MCF 10A (cell line): ENCODE results near the gene CLIP4. TPM values are rescaled to one million over a fixed set of nuclear protein-coding genes. Genes with fewer than 3 reads are reported as not detected.

Experiments
- BruUV-seq: library from RNA; stranded (reverse); fragments of 400-500 nt; replicated peaks from 2 replicates; lab custom pipeline; 2021; lab: Mats Ljungman, UMichigan
- CTCF ChIA-PET: fragments of 300-600 bp; sonication (Branson Sonifier 250); formaldehyde crosslinking; extraction: SDS; loops from one replicate; lab custom pipeline; 2021; ENCODE audit warnings: antibody characterized with exemption, inconsistent platforms; lab: Yijun Ruan, JAX
- POLR2A ChIA-PET: fragments of 300-600, 350-650 bp; sonication (Branson Sonifier 250); formaldehyde crosslinking; extraction: SDS; loops from one replicate; lab custom pipeline; 2020; ENCODE audit warnings: antibody characterized with exemption, inconsistent platforms; lab: Yijun Ruan, JAX
- DNase-seq: peaks from one replicate; pipeline ENCODE4 v3.0.0-alpha.2; 2018; ENCODE audit not compliant: unreplicated experiment
- H3K27ac Mint-ChIP-seq: one replicate; pipeline ENCODE4 v1.8.0; 2022; ENCODE audit warnings: mild to moderate bottlenecking, low read depth, mixed read lengths; ENCODE audit not compliant: unreplicated experiment
- H3K27me3 Mint-ChIP-seq: one replicate; pipeline ENCODE4 v1.8.0; 2022; ENCODE audit warnings: mixed read lengths; ENCODE audit not compliant: insufficient read depth, unreplicated experiment
- H3K36me3 Mint-ChIP-seq: one replicate; pipeline ENCODE4 v1.8.0; 2022; ENCODE audit warnings: mild to moderate bottlenecking, moderate library complexity, mixed read lengths; ENCODE audit not compliant: insufficient read depth, unreplicated experiment
- H3K4me1 Mint-ChIP-seq: one replicate; pipeline ENCODE4 v1.8.0; 2022; ENCODE audit warnings: mixed read lengths; ENCODE audit not compliant: insufficient read depth, unreplicated experiment
- H3K4me3 Mint-ChIP-seq: one replicate; pipeline ENCODE4 v1.8.0; 2022; ENCODE audit warnings: mild to moderate bottlenecking, moderate library complexity, mixed read lengths; ENCODE audit not compliant: unreplicated experiment
- H3K9me3 Mint-ChIP-seq: one replicate; pipeline ENCODE4 v1.8.0; 2022; ENCODE audit warnings: mixed read lengths; ENCODE audit not compliant: unreplicated experiment
- intact Hi-C: fragments of 100-400 bp; cut with micrococcal nuclease; formaldehyde crosslinking; loops from 2 replicates; pipeline ENCODE4 v1.14.1; 2022
- total RNA-seq: library from RNA; stranded (reverse); gene quantifications from 2 replicates; pipeline ENCODE4 v1.2.3, GENCODE V29; 2022
- TF ChIP-seq, protein P1 (sequence below): fragments of 200-600 bp; IDR thresholded peaks from one replicate; pipeline ENCODE4 v1.8.0; 2022; ENCODE audit warnings: antibody characterized with exemption, mild to moderate bottlenecking; ENCODE audit not compliant: unreplicated experiment

Gene CLIP4
- total RNA-seq, 1 experiment from 2014 or later, result 77.8 TPM

- Mint-ChIP-seq H3K27me3 (no peaks in the 10 kb centered on the region), H3K9me3 (no peaks in the 10 kb centered on the region), H3K36me3 (peaks cover 6% of the 10 kb centered on the region), H3K4me1 (peaks cover 34% of the 10 kb centered on the region), H3K4me3 (peak overlapping the region; percentile 90), H3K27ac (peak overlapping the region; percentile 99)
- BruUV-seq, result no TSS peak
- ChIA-PET CTCF (interaction anchor here (1.0 to 2.6 kb wide), 7 partner anchors 9 to 155 kb away, joined by 3 to 8 read pairs (median 4); no protein-coding TSS in a partner anchor), POLR2A (interaction anchor here (0.6 to 10.3 kb wide), 16 partner anchors 8 to 170 kb away, joined by 3 to 230 read pairs (median 5); no protein-coding TSS in a partner anchor)
- intact Hi-C loops, result no loop called here
- TF ChIP-seq, protein P1, sequence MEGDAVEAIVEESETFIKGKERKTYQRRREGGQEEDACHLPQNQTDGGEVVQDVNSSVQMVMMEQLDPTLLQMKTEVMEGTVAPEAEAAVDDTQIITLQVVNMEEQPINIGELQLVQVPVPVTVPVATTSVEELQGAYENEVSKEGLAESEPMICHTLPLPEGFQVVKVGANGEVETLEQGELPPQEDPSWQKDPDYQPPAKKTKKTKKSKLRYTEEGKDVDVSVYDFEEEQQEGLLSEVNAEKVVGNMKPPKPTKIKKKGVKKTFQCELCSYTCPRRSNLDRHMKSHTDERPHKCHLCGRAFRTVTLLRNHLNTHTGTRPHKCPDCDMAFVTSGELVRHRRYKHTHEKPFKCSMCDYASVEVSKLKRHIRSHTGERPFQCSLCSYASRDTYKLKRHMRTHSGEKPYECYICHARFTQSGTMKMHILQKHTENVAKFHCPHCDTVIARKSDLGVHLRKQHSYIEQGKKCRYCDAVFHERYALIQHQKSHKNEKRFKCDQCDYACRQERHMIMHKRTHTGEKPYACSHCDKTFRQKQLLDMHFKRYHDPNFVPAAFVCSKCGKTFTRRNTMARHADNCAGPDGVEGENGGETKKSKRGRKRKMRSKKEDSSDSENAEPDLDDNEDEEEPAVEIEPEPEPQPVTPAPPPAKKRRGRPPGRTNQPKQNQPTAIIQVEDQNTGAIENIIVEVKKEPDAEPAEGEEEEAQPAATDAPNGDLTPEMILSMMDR, result no peak
- DNase-seq, result peak; percentile 68
These were observed 1.3 kb upstream of the CLIP4 start for GRCh38 chr2:29113891-29114321.

- TF ChIP-seq, protein P1, result no peak
- peak overlapping the region; percentile 99 for H3K27ac Mint-ChIP-seq
- no peaks in the 10 kb centered on the region for H3K9me3 Mint-ChIP-seq
- peak overlapping the region; percentile 90 for H3K4me3 Mint-ChIP-seq
- no peak for DNase-seq
- H3K27me3 Mint-ChIP-seq, result no peaks in the 10 kb centered on the region
- peaks cover 41% of the 10 kb centered on the region for H3K4me1 Mint-ChIP-seq
- intact Hi-C loops, result no loop called here
- POLR2A ChIA-PET, result interaction anchor here (0.6 to 10.3 kb wide), 16 partner anchors 8 to 170 kb away, joined by 3 to 230 read pairs (median 5); no protein-coding TSS in a partner anchor
- H3K36me3 Mint-ChIP-seq, result peaks cover 6% of the 10 kb centered on the region
- CTCF ChIA-PET, result interaction anchor here (0.6 to 2.6 kb wide), 6 partner anchors 8 to 156 kb away, joined by 3 to 8 read pairs (median 6); no protein-coding TSS in a partner anchor
- no TSS peak for BruUV-seq
These were observed 649 bp upstream of the CLIP4 start for GRCh38 chr2:29114586-29114945.

DNA sequence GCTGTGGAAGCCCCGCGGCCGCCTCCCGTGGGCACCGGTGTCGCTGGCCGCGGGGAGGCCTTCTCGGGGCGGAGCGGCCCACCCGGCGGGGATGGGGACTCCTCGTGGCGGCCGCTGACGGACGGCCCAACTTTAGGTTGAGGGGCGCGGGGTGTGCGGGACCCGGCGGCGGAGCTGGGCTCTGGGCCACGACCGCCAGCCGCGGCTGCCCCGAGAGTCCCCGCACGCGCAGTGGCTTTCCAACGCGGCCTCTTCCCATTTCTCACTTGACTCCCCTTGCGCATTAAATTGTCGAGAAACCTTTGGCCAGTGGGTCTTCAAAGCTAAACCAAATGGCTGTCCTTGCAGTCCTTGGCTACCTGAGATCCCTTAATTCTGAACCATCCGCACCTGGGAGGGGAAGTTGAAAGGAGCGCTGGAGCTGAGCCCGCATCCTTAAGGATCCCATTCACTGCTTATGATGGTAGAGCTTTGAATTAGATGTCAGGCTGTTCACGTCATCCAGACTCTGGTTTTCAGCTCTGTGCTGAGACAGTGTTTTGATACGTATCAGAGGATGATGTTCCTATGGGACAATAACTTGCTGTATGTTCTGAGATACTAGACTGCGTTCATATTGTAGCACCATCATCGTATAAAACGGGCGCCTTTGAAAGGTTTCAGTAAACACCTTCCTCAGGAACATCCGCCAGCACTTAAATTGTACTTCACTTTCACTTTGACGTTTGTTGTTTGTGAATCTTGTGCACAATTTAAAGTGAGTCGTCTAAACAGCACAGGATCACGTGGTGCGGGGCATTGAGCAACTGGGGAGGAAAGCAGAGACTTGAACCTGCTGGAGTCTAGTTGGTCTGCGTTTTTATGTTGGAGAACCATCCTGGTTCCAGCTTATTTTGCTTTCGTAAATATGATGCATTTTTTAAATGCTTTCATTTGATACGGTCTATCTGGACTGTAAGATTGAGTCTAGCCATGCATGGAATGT is 874 bp downstream of the CLIP4 start:
- Mint-ChIP-seq H3K4me1 (peaks cover 40% of the 10 kb centered on the region), H3K4me3 (peak overlapping the region; percentile 90), H3K9me3 (no peaks in the 10 kb centered on the region), H3K36me3 (peaks cover 13% of the 10 kb centered on the region), H3K27me3 (no peaks in the 10 kb centered on the region), H3K27ac (peak overlapping the region; percentile 49)
- peak; percentile 87 for DNase-seq
- TF ChIP-seq, protein P1, result no peak
- intact Hi-C loops, result loop anchor here (5.0 kb wide), 2 partner anchors 49 to 159 kb away; no protein-coding TSS in a partner anchor
- ChIA-PET POLR2A (interaction anchor here (0.8 to 10.3 kb wide), 14 partner anchors 9 to 221 kb away, joined by 3 to 230 read pairs (median 9); partner anchors contain the start of gene WDR43), CTCF (interaction anchor here (1.1 to 2.6 kb wide), 5 partner anchors 8 to 49 kb away, joined by 3 to 10 read pairs (median 4); no protein-coding TSS in a partner anchor)
- BruUV-seq, result TSS peak; percentile 49
